Immature natural killer cell (primary cell): ENCODE data around the gene SNTG2. TPM values are rescaled to one million over a fixed set of nuclear protein-coding genes. Genes with fewer than 3 reads are reported as not detected.
"Not testable (repeated sequence)": the region's sequence is repeated elsewhere in the genome, so short reads cannot be mapped to it uniquely, and the experiment has no call there.

Experiments
- DNase-seq, 3 donors: peaks; one replicate each; pipeline ENCODE4 v3.0.0; 2022; ENCODE audit warnings: mixed read lengths in 1 of 3
- H3K27ac Mint-ChIP-seq, 6 donors: one replicate each; pipeline ENCODE4 v1.8.0; 2020; ENCODE audit warnings: mixed read lengths in 6 of 6, mild to moderate bottlenecking in 5 of 6, inconsistent platforms in 4 of 6, moderate library complexity in 3 of 6
- H3K27me3 Mint-ChIP-seq, 3 donors: one replicate each; pipeline ENCODE4 v1.8.0; 2020 to 2021; ENCODE audit warnings: low read depth in 3 of 3, mild to moderate bottlenecking in 3 of 3, mixed read lengths in 3 of 3, moderate library complexity in 3 of 3, inconsistent platforms in 1 of 3
- H3K36me3 Mint-ChIP-seq, 3 donors: one replicate each; pipeline ENCODE4 v1.8.0; 2020; ENCODE audit warnings: mixed read lengths in 3 of 3, inconsistent platforms in 2 of 3, mild to moderate bottlenecking in 2 of 3
- H3K4me1 Mint-ChIP-seq, 2 donors: one replicate each; pipeline ENCODE4 v1.8.0; 2020; ENCODE audit warnings: inconsistent platforms in 2 of 2, mild to moderate bottlenecking in 2 of 2, mixed read lengths in 2 of 2, moderate library complexity in 1 of 2
- H3K4me3 Mint-ChIP-seq, 5 donors: one replicate each; pipeline ENCODE4 v1.8.0; 2020; ENCODE audit warnings: mild to moderate bottlenecking in 5 of 5, mixed read lengths in 5 of 5, inconsistent platforms in 3 of 5, moderate library complexity in 3 of 5
- H3K9me3 Mint-ChIP-seq, 6 donors: one replicate each; pipeline ENCODE4 v1.8.0; 2020; ENCODE audit warnings: mild to moderate bottlenecking in 6 of 6, mixed read lengths in 6 of 6, inconsistent platforms in 4 of 6, moderate library complexity in 3 of 6
- polyA plus RNA-seq, 3 donors: library from polyadenylated mRNA; unstranded; fragments of 300-500 nt; fragmentation: Illumina TruSeq; gene quantifications; one replicate each; pipeline ENCODE4 v1.2.3, GENCODE V29; 2021

Gene SNTG2
- polyA plus RNA-seq, 3 donors from 2014 or later, result not detected

DNA sequence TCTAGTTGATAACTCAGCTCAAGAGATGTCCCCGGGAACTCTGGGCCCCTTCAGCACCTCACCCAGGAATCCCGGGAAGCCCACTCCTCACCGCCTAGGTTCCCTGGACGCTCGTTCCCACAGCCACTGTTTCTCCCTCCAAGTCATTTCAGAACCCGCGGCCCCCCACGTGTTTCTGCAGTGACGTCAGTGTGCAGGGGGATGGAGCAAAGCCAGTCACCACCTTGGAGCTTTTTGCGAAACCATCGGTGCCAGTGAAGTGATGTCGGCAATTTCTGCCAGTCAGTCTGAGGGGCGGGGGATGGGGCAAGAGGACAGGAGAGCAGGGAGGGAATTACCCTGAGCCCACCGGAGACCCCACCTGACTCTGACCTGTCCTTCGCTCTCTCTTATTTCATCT lies 119.2 kb downstream of the SNTG2 start:
- Mint-ChIP-seq H3K4me1 (no peaks in the 10 kb centered on the region), H3K27ac (no peak overlapping the region), H3K9me3 (peaks cover 0 to 1% (median 0%) of the 10 kb centered on the region in 6 donors), H3K4me3 (no peak overlapping the region), H3K27me3 (peaks cover 0 to 4% (median 0%) of the 10 kb centered on the region in 3 donors), H3K36me3 (no peaks in the 10 kb centered on the region)
- DNase-seq, result no peak

DNA sequence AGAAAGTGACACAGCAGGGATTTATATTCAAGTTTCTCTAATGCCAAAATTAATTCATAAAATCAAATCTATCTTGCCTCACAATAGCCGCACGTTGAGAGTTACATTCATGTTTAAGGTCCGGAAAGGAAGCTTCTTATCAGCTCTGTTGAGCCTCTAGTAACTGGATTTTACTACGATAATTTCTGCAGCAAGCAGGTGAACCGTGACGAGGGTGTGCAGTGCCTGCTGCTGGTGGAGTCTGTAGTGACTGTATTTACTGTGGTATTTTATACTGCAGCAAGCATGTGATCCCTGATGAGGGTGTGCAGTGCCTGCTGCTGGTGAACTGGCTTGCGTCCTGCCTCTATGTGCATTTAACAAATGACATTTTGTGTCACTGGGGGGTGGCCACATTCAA lies 120.0 kb downstream of the SNTG2 start:
- DNase-seq, result no peak
- Mint-ChIP-seq H3K27ac (no peak overlapping the region), H3K9me3 (peaks cover 0 to 1% (median 0%) of the 10 kb centered on the region in 6 donors), H3K27me3 (peaks cover 0 to 4% (median 0%) of the 10 kb centered on the region in 3 donors), H3K4me1 (no peaks in the 10 kb centered on the region), H3K4me3 (no peak overlapping the region), H3K36me3 (no peaks in the 10 kb centered on the region)

- H3K4me3 Mint-ChIP-seq, result no peak overlapping the region
- no peaks in the 10 kb centered on the region for H3K4me1 Mint-ChIP-seq
- DNase-seq, result no peak
- peaks cover 0 to 1% (median 0%) of the 10 kb centered on the region in 6 donors for H3K9me3 Mint-ChIP-seq
- H3K27ac Mint-ChIP-seq, result no peak overlapping the region
- peaks cover 0 to 2% (median 0%) of the 10 kb centered on the region in 3 donors for H3K27me3 Mint-ChIP-seq
- H3K36me3 Mint-ChIP-seq, result no peaks in the 10 kb centered on the region
Observed at GRCh38 chr2:1071650-1072049, 121.0 kb downstream of the SNTG2 start.

DNA sequence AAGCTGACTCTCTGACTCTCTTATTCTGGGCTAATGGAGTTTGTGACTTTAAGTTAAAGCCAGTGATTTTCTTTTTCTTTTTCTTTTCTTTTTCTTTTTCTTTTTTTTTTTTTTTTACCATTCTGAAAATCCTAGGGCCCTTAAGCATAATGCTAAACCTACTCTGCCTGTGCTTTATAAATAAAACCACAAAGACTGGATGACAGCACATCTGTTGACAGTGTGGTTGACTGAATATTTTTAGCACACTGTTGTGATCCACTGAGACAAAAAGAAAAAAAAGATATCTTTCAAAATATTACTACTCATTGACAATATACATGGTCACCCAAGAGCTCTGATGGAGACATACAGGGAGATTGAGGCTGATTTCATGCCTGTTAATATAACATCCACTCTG lies 121.6 kb downstream of the SNTG2 start:
- no peaks in the 10 kb centered on the region for H3K36me3 Mint-ChIP-seq
- H3K27ac Mint-ChIP-seq, result no peak overlapping the region
- no peaks in the 10 kb centered on the region for H3K4me1 Mint-ChIP-seq
- no peak for DNase-seq
- no peak overlapping the region for H3K4me3 Mint-ChIP-seq
- H3K27me3 Mint-ChIP-seq, result peaks cover 0 to 2% (median 0%) of the 10 kb centered on the region in 3 donors
- peaks cover 0 to 1% (median 0%) of the 10 kb centered on the region in 6 donors for H3K9me3 Mint-ChIP-seq

GRCh38 chr2:1077911-1078310 lies 127.3 kb downstream of the SNTG2 start:
- H3K27ac Mint-ChIP-seq, result no peak overlapping the region
- peaks cover 0 to 3% (median 0%) of the 10 kb centered on the region in 3 donors for H3K27me3 Mint-ChIP-seq

DNA sequence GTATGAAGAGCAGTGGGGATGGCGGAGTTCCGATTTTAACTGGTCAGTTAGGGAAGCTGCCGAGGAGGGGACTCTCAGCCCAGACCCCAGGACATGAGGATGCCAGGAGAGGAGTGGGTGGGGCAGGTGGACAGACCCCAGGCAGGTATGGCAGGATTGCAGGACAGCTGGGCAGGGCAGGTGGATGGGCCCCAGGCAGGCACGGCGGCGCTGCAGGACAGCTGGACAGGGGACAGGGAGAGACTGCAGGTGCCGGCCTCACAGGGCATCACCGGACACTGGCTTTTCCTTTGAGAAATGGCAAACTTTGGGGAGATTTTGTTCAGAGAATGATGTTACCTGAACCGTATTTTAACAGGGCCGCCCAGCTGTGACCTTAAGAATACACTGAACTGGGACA lies 127.7 kb downstream of the SNTG2 start:
- Mint-ChIP-seq H3K36me3 (no peaks in the 10 kb centered on the region), H3K4me1 (no peaks in the 10 kb centered on the region), H3K9me3 (no peaks in the 10 kb centered on the region), H3K4me3 (no peak overlapping the region), H3K27ac (no peak overlapping the region), H3K27me3 (peaks cover 0 to 4% (median 2%) of the 10 kb centered on the region in 3 donors)
- no peak for DNase-seq

More at GRCh38 chr2:1077911-1078310, 127.3 kb downstream of the SNTG2 start:
- no peaks in the 10 kb centered on the region for H3K4me1 Mint-ChIP-seq
- no peak overlapping the region for H3K4me3 Mint-ChIP-seq
- no peak for DNase-seq
- no peaks in the 10 kb centered on the region for H3K9me3 Mint-ChIP-seq
- no peaks in the 10 kb centered on the region for H3K36me3 Mint-ChIP-seq

DNA sequence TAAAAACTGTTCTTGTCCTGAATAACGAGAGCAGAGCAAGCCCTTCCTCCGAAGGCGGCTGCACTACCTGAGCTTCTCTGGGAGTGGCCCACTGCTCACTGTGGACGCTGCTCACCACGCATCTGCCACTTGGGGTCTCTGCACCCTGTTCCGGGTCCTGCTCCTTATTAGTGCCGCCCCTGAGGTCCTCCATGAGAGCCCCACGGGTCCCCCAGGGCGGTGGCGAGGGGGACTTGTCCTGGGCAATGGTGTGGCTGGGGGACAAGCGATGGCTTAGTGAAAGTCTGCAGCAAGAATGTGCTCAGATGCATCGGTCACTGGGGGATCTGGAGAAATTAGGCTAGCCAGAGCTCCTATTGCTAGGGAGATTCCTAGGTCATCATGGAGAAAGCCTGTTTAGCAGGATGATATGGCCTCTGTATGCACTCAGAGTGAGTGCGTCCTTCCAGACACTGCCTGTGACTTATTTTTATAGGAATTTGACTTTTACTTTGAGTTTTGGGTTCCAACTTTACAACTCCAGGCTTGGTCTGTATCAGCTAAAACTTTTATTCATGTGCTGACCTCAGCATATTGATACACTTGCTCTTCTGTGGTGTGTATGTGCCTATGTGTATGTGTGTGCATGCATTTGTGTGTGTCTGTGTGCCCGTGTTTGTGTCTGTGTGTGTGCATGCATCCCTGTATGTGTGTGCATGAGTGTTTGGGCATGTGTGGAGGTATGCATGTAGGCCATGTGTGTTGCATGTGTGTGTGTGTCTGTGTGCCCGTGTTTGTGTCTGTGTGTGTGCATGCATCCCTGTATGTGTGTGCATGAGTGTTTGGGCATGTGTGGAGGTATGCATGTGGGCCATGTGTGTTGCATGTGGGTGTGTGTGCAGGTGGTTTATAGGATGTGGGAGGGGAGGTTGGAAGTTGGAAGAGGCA lies 129.5 kb downstream of the SNTG2 start:
- Mint-ChIP-seq H3K27ac (no peak overlapping the region), H3K4me3 (no peak overlapping the region), H3K27me3 (peaks cover 0 to 6% (median 5%) of the 10 kb centered on the region in 3 donors), H3K4me1 (no peaks in the 10 kb centered on the region), H3K36me3 (no peaks in the 10 kb centered on the region), H3K9me3 (no peaks in the 10 kb centered on the region)
- no peak for DNase-seq

GRCh38 chr2:1081451-1082225 lies 131.0 kb downstream of the SNTG2 start:
- H3K36me3 Mint-ChIP-seq, result no peaks in the 10 kb centered on the region
- H3K4me1 Mint-ChIP-seq, result no peaks in the 10 kb centered on the region
- DNase-seq, result no peak
- H3K4me3 Mint-ChIP-seq, result no peak overlapping the region
- H3K9me3 Mint-ChIP-seq, result no peaks in the 10 kb centered on the region
- H3K27ac Mint-ChIP-seq, result no peak overlapping the region
- peaks cover 2 to 6% (median 5%) of the 10 kb centered on the region in 3 donors for H3K27me3 Mint-ChIP-seq

DNA sequence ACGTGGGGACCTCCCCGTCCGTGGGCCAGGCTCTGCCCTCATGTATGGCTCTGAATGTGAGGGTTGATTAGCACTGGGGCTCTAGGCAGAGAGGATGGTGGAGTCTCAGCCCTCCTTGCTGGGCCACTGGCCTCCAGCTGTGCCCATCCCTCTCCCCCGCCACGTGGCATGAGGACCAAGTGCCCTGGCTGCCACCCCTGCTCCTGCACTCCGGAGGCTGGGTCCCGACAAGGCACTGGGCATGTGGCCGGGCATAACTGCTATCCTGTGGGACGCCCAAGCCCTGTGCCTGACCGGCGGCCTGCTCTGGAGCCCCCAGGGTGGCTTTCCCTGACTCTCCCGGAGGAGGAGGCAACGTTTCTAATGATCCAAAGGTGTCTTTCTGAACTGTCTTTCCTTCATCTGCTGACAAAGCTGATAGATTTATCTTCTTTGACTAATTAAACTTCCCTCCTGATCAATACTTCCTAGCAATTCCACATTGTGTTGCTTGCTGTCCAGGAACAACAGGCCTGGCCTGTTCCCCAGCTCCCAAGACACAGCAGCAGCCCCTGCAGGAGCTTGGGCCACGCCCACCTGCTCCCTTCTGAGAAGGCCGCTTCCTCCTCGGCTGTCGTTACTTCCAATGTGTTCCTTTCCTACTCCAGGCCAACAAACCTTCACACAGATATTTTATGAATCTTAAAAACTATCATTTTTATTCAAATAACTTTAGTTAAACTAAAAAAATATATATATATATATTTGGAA lies 132.0 kb downstream of the SNTG2 start:
- Mint-ChIP-seq H3K27ac (no peak overlapping the region), H3K9me3 (no peaks in the 10 kb centered on the region), H3K36me3 (no peaks in the 10 kb centered on the region), H3K27me3 (peaks cover 4 to 6% (median 5%) of the 10 kb centered on the region in 3 donors), H3K4me3 (no peak overlapping the region), H3K4me1 (no peaks in the 10 kb centered on the region)
- DNase-seq, result no peak

GRCh38 chr2:1088192-1088860 lies 137.7 kb downstream of the SNTG2 start:
- H3K9me3 Mint-ChIP-seq, result no peaks in the 10 kb centered on the region
- H3K27ac Mint-ChIP-seq, result no peak overlapping the region
- no peaks in the 10 kb centered on the region for H3K4me1 Mint-ChIP-seq
- H3K4me3 Mint-ChIP-seq, result no peak overlapping the region
- DNase-seq, result no peak
- peaks cover 4 to 8% (median 4%) of the 10 kb centered on the region in 3 donors for H3K27me3 Mint-ChIP-seq
- H3K36me3 Mint-ChIP-seq, result no peaks in the 10 kb centered on the region

DNA sequence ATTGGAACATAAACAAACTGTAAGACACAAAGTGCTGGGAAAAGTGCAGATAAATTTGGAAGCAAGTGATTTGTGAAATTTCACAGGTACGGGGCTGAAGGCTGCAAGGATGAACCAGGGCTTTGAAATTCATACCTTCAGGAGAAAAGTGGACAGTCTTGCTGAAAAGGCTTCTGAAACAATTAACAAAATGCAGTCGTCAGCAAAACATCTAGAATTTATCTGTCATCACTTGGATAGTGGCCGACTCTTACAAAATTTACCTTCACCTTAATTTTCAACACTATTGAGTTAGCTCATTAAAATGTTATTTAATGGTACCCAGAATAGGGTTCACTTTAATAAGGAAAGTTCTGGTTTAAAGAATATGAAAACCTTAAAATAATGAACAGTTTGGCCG lies 138.3 kb downstream of the SNTG2 start:
- H3K4me3 Mint-ChIP-seq, result no peak overlapping the region
- H3K36me3 Mint-ChIP-seq, result no peaks in the 10 kb centered on the region
- H3K27me3 Mint-ChIP-seq, result peaks cover 4 to 6% (median 4%) of the 10 kb centered on the region in 3 donors
- H3K27ac Mint-ChIP-seq, result no peak overlapping the region
- DNase-seq, result no peak
- no peaks in the 10 kb centered on the region for H3K9me3 Mint-ChIP-seq
- H3K4me1 Mint-ChIP-seq, result no peaks in the 10 kb centered on the region

GRCh38 chr2:1091895-1092585 lies 141.4 kb downstream of the SNTG2 start:
- Mint-ChIP-seq H3K4me1 (no peaks in the 10 kb centered on the region), H3K27ac (no peak overlapping the region), H3K9me3 (no peaks in the 10 kb centered on the region), H3K36me3 (no peaks in the 10 kb centered on the region), H3K4me3 (no peak overlapping the region), H3K27me3 (peaks cover 0 to 6% (median 4%) of the 10 kb centered on the region in 3 donors)
- DNase-seq, result no peak

DNA sequence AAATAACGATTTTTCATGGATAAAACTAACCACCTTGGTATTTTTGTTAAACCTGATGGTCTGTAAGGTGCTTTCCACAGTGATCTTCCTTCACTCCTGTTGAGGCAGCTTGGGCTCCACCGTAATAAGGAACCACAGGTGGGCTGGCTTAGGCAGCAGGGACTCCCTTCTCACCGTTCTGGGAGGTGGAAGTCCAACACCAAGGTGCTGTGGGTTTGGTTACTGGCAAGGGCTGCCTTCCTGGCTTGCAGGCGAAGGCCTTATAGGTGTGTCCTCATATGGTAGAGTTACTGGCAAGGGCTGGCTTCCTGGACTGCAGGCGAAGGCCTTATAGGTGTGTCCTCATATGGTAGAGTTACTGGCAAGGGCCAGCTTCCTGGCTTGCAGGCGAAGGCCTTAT lies 143.0 kb downstream of the SNTG2 start:
- DNase-seq, H3K9me3 Mint-ChIP-seq, H3K27ac Mint-ChIP-seq, H3K36me3 Mint-ChIP-seq, H3K4me1 Mint-ChIP-seq, H3K4me3 Mint-ChIP-seq, H3K27me3 Mint-ChIP-seq: not testable (repeated sequence)
